PC-9 (cell line): ENCODE data around the gene MYO19. TPM values are rescaled to one million over a fixed set of nuclear protein-coding genes. Genes with fewer than 3 reads are reported as not detected.
A peak's percentile ranks its signal among the peaks of the same experiment; 100 is the strongest.

Source experiments
- BruUV-seq: library from RNA; stranded (reverse); fragments of 400-500 nt; replicated peaks from 2 replicates; lab custom pipeline; 2021; lab: Mats Ljungman, UMichigan
- CTCF ChIA-PET: fragments of 300-600 bp; sonication (Branson Sonifier 250); formaldehyde crosslinking; loops from one replicate; lab custom pipeline; 2022; ENCODE audit warnings: antibody characterized with exemption; lab: Charles Lee
- POLR2A ChIA-PET: fragments of 300-600 bp; sonication (Branson Sonifier 250); formaldehyde crosslinking; loops from one replicate; lab custom pipeline; 2022; ENCODE audit warnings: antibody characterized with exemption; ENCODE audit not compliant: unreplicated experiment; lab: Charles Lee
- DNase-seq, 2 experiments: peaks; one replicate each; pipeline versions ENCODE4 v3.0.0 to v3.0.0-alpha.2; 2015 to 2022; ENCODE audit warnings: mixed read lengths in 1 of 2
- H2AFZ ChIP-seq: fragments of 200-600 bp; sonication (generic); 2 replicates; pipeline ENCODE4 v1.8.1; 2017; ENCODE audit warnings: antibody characterized with exemption
- H3F3A ChIP-seq: fragments of 200-600 bp; sonication (generic); 2 replicates; pipeline ENCODE4 v1.8.1; 2017; ENCODE audit warnings: antibody characterized with exemption, mild to moderate bottlenecking, low read depth; ENCODE audit not compliant: insufficient read depth
- H3K27ac ChIP-seq: fragments of 200-600 bp; sonication (generic); 2 replicates; pipeline ENCODE4 v1.6.1; 2016; ENCODE audit warnings: mixed run types
- H3K27me3 ChIP-seq: fragments of 200-600 bp; sonication (generic); 2 replicates; pipeline ENCODE4 v1.6.1; 2016; ENCODE audit warnings: low read depth, mixed run types; ENCODE audit not compliant: insufficient read depth
- H3K36me3 ChIP-seq: fragments of 200-600 bp; sonication (generic); 2 replicates; pipeline ENCODE4 v1.6.1; 2016; ENCODE audit warnings: low read depth, mixed run types
- H3K4me1 ChIP-seq: fragments of 200-600 bp; sonication (generic); replicated peaks from 2 replicates; pipeline ENCODE4 v1.6.1; 2016; ENCODE audit warnings: mixed run types; ENCODE audit not compliant: insufficient read depth
- H3K4me2 ChIP-seq: fragments of 200-600 bp; sonication (generic); 2 replicates; pipeline ENCODE4 v1.6.1; 2017; ENCODE audit warnings: mixed run types
- H3K4me3 ChIP-seq: fragments of 200-600 bp; sonication (generic); 2 replicates; pipeline ENCODE4 v1.6.1; 2016; ENCODE audit warnings: mixed run types
- H3K79me2 ChIP-seq: fragments of 200-600 bp; sonication (generic); 2 replicates; pipeline ENCODE4 v1.6.1; 2017; ENCODE audit warnings: low read depth, mixed run types
- H3K9me2 ChIP-seq: fragments of 200-600 bp; sonication (generic); 2 replicates; pipeline ENCODE4 v1.8.1; 2017; ENCODE audit warnings: mild to moderate bottlenecking; ENCODE audit not compliant: insufficient read depth
- H3K9me3 ChIP-seq: fragments of 200-600 bp; sonication (generic); 2 replicates; pipeline ENCODE4 v1.8.1; 2016; ENCODE audit warnings: low read depth; ENCODE audit not compliant: insufficient read depth
- H4K20me1 ChIP-seq: fragments of 200-600 bp; sonication (generic); 2 replicates; pipeline ENCODE4 v1.8.1; 2017; ENCODE audit not compliant: insufficient read depth
- CTCF ChIP-seq: fragments of 200-600 bp; sonication (generic); conservative IDR thresholded peaks from 2 replicates; pipeline ENCODE4 v1.6.1; 2017; ENCODE audit warnings: mixed run types, antibody characterized with exemption, mild to moderate bottlenecking, moderate library complexity
- EZH2 ChIP-seq: fragments of 200-600 bp; sonication (generic); IDR thresholded peaks from 2 replicates; pipeline ENCODE4 v1.8.0; 2017; ENCODE audit warnings: antibody characterized with exemption, low read depth
- intact Hi-C: fragments of 100-400 bp; cut with micrococcal nuclease; formaldehyde crosslinking; loops from one replicate; pipeline ENCODE4 v1.10.0; 2022; ENCODE audit not compliant: unreplicated experiment
- total RNA-seq: library from RNA; stranded (reverse); gene quantifications from 2 replicates; pipeline ENCODE4 v1.2.3, GENCODE V29; 2021

The MYO19 gene
- total RNA-seq, 1 experiment from 2014 or later, result 110 TPM

GRCh38 chr17:36540696-36541095 lies 6.0 kb upstream of the MYO19 start:
- CTCF ChIA-PET, result no interaction called here
- intact Hi-C loops, result no loop called here
- no peaks in the 10 kb centered on the region for H3K9me3 ChIP-seq

GRCh38 chr17:36535669-36536081 lies 1.0 kb upstream of the MYO19 start:
- intact Hi-C loops, result loop anchor here (1.0 to 2.0 kb wide), 2 partner anchors 9 to 49 kb away; partner anchors contain the start of genes GGNBP2 and ZNHIT3
- peak overlapping the region; percentile 98 for H2AFZ ChIP-seq
- DNase-seq, result no peak
- H4K20me1 ChIP-seq, result no peaks in the 10 kb centered on the region
- TF ChIP-seq EZH2 (no peak), CTCF (no peak)
- BruUV-seq, result TSS peak; percentile 52
- H3K36me3 ChIP-seq, result peaks cover 5% of the 10 kb centered on the region; the same call in 1 of the 2 replicates
- H3F3A ChIP-seq, result peaks cover 22% of the 10 kb centered on the region; the same call in 1 of the 2 replicates
- H3K4me2 ChIP-seq, result peak overlapping the region; percentile 94
- peak overlapping the region; percentile 99 for H3K4me3 ChIP-seq
- H3K27me3 ChIP-seq, result no peaks in the 10 kb centered on the region
- peaks cover 49% of the 10 kb centered on the region for H3K79me2 ChIP-seq
- POLR2A ChIA-PET, result interaction anchor here (0.6 to 1.0 kb wide), 3 partner anchors 9 to 804 kb away, joined by 3 to 5 read pairs (median 3); partner anchors contain the start of genes GGNBP2 and RASL10B
- H3K9me3 ChIP-seq, result no peaks in the 10 kb centered on the region
- H3K27ac ChIP-seq, result peak overlapping the region; percentile 91
- CTCF ChIA-PET, result no interaction called here
- H3K9me2 ChIP-seq, result no peaks in the 10 kb centered on the region
- peaks cover 15% of the 10 kb centered on the region; the same call in 1 of the 2 replicates for H3K4me1 ChIP-seq

More at GRCh38 chr17:36540696-36541095, 6.0 kb upstream of the MYO19 start:
- no peak for TF ChIP-seq CTCF
- no peak for TF ChIP-seq EZH2
- Histone ChIP-seq H3K4me2 (no peak overlapping the region), H4K20me1 (no peaks in the 10 kb centered on the region), H3K4me3 (no peak overlapping the region), H3K9me2 (no peaks in the 10 kb centered on the region), H3K27ac (no peak overlapping the region), H3K36me3 (peaks cover 5% of the 10 kb centered on the region; the same call in 1 of the 2 replicates), H3K79me2 (peaks cover 53% of the 10 kb centered on the region), H2AFZ (no peak overlapping the region), H3K4me1 (peaks cover 17% of the 10 kb centered on the region), H3F3A (peaks cover 37% of the 10 kb centered on the region), H3K27me3 (no peaks in the 10 kb centered on the region)
- no peak for DNase-seq
- POLR2A ChIA-PET, result no interaction called here
- no TSS peak for BruUV-seq

- peak overlapping the region; percentile 99 for H3K4me3 ChIP-seq
- H3K9me2 ChIP-seq, result no peaks in the 10 kb centered on the region
- peaks cover 15% of the 10 kb centered on the region; the same call in 1 of the 2 replicates for H3K4me1 ChIP-seq
- CTCF ChIA-PET, result no interaction called here
- BruUV-seq, result TSS peak; percentile 30
- H3K79me2 ChIP-seq, result peaks cover 49% of the 10 kb centered on the region
- intact Hi-C loops, result loop anchor here (2.0 kb wide), 1 partner anchor 47 kb away; the partner anchor contains the start of gene ZNHIT3
- peak; percentile 66 to 67 for DNase-seq
- H3K27ac ChIP-seq, result peak overlapping the region; percentile 91
- POLR2A ChIA-PET, result interaction anchor here (0.7 kb wide), 2 partner anchors 43 to 903 kb away, joined by 3 to 5 read pairs; no protein-coding TSS in a partner anchor
- peak overlapping the region; percentile 94 for H3K4me2 ChIP-seq
- peaks cover 5% of the 10 kb centered on the region; the same call in 1 of the 2 replicates for H3K36me3 ChIP-seq
- no peaks in the 10 kb centered on the region for H3K27me3 ChIP-seq
- H2AFZ ChIP-seq, result peak overlapping the region; percentile 98
- no peaks in the 10 kb centered on the region for H3K9me3 ChIP-seq
- no peak for TF ChIP-seq EZH2
- peak; percentile 79 for TF ChIP-seq CTCF
- H3F3A ChIP-seq, result peaks cover 23% of the 10 kb centered on the region; the same call in 1 of the 2 replicates
- H4K20me1 ChIP-seq, result no peaks in the 10 kb centered on the region
These were observed 481 bp downstream of the MYO19 start for GRCh38 chr17:36533935-36534839.
